Hippocampal formation (tissue), 2 donors: ENCODE measurements around the gene TBX5.

Experiments
- DNase-seq, 2 donors: peaks; one replicate each; lab custom pipeline; 2025; lab: John Stamatoyannopoulos, UW

Gene TBX5

DNA sequence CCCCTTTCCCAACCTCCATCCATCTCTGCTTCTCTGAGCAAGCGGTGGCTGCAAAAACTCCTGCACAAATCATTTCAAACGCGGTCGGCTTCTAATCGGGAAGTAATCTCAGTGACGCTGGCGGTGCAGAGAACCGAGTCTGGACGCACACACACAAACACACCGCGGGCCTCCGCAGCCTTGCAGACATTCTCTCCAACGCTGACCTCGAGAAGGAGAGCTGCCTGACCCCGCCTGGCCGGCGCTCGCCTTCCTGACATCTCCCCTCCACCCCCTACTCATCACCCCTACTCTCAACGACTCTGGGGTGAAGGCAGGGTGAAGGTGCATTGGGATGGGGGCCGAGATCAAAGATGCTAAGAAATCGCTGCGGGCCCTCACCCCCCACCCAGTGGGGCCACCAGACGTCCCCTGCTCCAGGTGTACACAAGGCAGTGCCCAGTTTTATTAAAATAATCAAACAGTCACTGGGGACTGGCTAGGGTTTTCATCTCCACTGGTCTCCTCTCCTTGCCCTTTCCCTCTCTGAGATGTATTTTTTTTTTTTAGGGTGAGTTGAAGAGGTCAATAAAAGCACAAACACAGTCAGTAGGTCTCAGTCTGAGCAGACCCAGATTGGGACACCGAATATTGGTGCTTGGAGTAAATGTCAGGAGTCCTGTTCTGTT, 506 bp upstream of the TBX5 start:
- no peak for DNase-seq

DNA sequence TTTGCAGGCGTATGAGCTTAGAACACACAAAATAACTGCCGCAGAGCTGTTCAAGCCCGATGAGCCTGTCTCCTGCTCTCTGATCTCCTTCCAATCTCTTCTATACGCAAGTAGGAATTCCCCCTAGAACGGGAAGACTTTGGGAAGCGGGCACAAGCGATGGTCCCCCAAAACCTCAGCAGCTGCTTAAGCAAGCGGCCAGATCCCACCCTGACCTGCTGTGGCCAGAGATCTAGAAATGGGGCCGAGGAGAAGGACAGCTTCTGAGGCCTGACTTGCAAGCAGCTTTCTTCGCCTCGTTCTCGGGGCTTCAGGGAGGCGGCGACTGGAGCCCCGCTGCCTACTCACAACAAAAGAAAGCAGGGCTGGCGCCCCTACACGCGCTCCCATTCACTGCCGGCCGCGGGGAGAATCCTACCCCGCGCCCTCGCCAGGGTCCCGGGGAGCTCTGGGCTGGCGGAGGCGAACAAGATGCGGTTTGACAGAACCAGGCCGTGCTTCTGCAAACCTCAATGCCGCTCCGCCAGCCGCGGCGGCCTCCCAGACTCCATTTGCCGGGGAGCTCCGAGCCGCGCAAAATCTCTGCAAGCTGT, 922 bp downstream of the TBX5 start:
- DNase-seq = no peak

DNA sequence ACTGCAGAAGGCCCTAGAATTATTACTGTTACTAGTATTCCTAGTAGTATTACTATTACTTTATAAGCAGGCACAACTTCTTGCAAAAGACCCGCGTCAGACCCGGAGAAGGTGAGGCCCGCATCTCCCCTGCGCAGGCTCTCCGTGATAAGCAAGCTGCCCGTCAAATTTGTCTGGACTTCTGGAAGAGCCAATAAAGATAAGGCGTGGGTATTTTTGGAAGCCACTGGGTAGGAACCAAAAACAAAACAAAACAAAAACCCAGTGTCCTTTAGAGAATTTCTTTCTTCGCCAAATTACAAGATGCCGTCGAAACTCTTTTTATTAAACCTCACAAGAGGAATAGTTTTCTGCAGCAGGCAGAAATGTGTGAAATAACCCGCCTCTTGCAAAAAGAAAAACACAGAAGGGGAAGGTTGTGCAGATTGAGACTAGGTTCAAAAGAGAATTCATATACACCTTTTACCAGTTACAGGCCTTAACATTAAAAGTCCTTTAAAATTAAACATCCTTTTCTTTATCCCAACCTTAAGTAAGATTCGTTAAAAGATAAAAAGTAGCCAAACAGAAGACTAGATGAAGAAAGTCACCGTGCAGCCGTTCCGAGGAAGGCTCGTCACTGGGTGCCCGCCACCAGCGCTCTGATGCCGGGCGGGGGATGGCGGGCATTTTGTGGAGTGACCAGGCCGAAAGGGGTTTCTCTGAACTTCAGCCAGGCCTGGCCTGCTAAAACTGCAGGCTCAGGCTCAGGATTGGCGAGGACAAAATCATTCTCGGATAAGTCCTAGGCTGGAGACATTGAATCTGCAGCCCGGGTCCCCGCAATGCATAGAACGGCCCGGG, 1.6 kb downstream of the TBX5 start:
- DNase-seq = no peak

DNA sequence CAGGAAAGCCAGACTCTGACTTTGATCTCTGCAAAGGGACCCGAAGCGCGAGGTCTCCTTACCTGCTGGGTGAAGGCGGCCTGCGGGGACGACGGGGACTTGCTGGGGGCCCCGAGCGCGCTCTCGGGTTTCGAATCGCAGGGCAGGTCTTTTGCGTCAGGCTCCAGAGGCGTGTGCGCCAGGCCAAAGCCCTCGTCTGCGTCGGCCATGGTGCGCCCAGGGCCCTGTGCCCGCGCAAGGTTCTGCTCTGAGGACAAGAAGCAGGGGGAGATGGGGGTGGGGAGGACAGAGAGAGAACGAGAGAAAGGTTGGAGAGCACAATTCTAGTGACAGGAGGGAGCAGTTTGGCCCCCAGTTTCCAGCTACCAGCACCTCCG, 2.3 kb downstream of the TBX5 start:
- no peak for DNase-seq

DNA sequence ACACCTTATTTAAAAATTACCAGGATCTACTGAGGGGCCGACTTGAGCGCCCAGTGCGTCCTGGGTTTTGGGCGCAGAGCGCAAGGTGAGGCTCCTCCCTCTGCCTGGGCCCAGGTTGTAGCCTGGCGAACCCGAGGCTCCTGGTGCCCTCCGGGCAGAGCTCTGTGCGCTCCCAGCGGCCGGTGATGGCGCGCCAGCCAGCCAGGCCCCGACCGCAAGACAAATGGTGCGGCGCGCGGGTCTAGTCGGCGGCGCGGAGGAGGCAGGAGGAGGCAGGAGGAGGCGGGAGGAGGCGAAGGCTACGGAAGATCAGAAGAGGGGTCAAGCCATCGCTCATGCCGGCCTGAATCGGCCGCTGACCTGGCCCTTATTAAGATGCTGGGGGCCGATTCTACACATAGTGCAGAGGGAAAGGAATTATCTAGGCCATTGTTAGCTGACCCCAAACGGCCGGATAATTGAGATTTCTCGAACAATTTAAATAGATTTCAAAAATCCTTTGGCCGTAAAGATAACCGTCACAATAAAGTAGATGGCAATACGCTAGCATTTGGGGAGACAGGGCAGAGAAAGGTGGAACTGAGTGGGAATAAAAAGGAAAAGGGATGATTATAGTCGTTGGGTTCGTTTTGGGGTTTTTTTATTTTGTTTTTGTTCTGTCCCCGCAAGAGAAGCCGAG, 2.8 kb downstream of the TBX5 start:
- no peak for DNase-seq

DNA sequence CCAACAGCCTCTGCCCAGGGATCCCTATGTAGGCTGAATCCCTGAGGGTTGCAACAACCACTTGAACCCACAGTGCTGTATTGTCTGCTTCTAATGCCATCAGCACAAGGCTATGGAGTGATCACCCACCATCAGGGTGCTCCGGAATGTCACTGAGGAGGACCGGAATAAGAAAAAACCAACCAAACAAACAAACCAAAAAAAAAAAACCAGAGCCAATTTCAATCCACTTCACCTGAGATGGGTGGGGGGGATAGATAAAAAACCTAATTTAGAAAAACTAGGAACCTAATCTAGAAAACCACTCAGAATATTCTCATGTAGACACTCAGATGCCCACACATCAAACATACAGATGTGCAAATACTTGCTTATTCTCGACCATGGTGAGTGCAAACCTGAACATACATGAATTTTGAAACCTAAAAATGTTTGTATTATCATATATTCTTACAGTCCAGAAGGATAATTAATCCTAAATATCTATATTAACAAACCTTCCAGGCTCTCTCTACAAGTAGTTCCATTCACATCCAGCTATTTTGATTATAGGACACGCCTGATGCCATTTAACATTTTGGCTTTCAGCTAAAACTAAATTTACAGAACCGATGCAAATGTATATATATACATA, 3.7 kb downstream of the TBX5 start:
- no peak for DNase-seq

DNA sequence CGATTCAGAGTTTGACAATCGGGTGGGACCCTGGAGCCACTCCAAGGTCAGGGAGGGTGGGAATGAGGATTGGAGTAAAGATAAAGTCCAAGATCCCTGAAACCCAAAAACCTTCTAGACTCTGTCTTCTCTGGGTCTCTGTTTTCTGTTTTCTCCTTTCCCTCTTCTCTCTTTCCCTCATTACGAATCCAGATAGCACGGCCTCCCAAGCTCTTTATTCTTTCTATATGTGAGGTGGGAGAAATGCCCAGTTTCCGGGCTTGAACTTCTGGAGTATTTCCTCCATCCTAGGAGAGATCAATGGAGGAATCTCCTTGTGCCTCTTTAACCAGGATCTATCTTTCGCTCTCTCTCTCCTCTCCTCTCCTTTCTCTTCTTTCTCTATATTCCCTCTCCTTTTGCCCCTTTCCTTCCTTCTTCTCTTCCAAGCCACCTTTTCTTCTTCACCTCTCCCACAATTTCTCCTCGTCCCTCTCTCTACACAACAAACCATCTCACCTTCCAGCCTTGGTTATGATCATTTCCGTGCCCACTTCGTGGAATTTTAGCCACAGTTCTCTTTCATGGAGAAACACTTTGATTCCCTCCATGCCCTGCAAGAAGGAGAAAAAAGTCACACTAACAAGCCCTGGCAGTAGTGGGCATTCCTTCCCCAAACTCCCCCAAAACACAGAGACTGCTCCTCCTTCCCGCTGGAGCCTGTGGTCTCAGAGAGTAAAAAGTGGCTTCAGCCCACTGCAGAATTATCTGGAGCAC, 4.4 kb downstream of the TBX5 start:
- no peak for DNase-seq

DNA sequence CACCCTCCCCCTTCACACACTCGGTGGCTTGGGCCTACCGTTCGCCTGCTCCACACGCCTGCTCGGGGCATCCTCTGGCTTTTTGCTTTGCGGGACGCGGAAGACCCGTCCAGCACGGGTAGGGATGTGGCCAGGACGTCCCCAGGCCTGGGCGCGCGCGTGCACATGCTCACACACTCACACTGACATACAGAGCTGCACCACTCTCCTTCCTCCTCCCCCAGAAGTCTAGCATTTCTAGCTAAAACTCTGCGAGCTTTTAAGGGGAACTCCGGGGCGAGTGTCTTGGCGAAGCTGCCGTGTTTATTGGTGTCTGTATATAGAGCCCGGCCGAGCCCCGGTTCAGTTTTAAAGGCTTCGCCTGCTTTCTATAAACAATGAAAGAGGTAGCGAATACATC, 5.0 kb downstream of the TBX5 start:
- DNase-seq = no peak

DNA sequence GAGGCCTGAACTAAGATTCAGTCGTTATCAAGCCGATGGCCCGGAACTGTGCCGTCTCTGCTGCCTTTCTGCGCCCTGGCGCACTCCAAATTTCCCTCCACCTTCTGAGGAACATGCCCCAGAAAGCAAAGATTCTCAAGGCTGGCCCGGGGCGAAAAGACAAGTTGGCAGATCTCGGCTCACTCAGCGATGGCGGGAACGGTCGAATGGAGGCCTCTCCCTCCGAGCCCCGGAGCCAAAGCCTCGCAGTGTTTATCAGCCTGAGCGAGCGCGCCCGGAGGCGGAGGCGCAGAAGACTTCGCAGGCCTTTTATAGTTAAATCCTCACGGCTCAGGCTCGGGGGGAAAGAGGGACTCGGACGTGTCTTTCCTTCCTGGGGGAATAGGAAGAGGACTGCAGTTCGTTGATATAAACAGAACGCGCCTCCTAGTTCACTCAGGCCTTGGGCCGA, 5.6 kb downstream of the TBX5 start:
- no peak for DNase-seq

DNA sequence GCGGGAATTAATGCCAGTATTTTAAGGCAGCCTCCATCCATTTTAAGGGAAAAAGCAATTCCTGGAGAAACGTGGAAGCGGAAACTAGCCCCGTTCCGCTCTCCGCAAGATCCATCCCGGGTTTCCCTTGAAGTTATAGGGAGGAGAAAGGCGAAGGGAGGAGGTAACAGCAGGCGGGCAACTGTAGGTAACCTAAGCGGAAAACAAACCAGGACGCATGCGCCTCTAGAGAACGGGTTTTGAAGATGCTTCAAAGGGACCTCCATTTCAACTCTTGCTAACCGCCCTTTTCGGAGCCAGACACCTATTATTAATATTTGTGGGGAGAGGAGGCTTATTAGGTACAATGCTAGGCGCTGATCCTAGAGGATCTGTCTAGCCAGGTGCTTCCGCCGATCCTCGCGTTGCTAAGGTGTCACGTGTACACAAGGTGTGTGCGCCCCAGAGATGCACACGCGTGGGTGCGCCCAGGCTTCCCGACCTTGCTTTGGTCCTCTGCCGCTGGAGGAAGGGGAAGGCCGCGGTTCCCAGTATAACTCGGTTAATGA, 6.2 kb downstream of the TBX5 start:
- DNase-seq = no peak

DNA sequence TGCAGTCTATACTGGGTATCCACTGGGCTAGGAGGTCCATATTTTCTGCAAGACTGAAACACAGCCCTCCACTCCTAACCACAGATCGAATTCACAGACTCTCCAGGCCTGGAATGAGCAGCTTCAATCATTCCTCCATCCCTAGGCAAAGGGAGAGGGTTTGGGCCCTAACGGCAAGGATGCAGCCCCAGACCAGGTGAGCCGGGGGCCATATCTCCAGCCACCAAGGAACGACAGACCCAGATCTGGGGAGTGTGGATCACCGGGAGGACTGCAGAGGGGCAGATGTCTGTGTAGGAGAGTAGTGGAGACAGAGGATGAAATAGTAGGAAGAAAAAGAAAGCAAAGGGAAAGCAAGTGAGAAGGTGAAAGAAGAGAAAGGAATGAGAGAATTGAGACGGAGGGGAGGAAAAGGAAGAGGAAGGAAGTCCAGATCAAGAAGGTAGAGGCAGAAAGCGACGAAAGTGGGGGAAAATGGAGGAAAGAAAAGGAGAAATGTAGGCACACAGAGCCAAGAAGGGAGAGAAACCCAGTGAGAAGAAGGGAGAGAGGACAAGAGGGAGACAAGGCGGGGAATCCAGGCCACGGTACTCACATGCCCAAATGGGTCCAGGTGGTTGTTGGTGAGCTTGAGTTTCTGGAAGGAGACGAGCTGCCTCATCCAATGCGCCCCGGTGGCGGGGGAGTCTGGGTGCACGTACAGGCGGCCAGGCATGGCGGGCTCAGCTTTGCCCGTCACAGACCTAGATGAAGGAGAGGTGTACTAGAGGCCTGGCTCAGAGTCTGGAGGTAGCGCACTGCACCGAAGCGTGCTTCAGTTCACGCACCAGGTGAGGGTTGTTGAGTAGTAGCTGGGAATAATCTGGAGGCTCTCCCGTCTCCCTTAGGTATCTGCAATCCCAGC, 7.7 kb downstream of the TBX5 start:
- DNase-seq = no peak

DNA sequence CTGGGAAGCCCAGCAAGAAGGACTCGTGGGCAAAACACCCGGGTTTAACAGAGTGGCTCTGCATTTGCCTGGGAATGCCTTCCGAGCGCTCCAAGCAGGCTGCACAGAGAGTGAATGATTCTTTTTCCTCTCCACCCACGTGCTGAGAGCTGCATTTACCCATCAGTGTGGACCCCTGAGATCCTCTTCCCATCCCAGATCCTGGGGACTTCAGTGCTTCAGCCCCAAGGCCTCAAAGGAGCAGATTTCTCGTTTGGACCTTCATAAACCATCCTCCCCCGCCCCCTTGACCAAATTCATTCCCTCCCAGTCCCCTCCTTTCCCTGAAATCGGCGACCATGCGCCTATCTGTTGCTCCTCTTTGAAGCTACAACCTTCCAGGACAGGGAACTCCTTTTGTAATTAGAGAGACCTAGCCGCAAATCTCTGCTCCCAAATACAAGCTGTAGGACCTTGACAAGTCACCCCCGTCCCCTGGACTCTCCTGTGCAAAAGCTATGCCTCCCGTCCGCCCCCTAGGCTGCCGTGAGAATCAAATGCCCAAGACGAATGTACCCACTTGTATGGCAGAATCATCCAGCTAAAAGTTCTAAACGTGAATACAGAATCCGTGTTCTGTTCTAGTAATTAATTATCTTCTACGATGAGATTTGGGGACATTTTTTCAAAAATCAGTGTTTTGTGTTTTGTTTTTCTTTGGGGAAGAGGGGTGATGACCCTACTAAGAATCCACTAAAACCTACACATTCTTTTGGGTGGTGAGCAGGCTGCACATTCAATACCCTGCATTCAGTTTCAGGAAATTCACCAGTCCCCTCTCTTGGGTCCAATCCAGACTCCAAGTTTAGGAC, 8.8 kb downstream of the TBX5 start:
- DNase-seq = no peak

DNA sequence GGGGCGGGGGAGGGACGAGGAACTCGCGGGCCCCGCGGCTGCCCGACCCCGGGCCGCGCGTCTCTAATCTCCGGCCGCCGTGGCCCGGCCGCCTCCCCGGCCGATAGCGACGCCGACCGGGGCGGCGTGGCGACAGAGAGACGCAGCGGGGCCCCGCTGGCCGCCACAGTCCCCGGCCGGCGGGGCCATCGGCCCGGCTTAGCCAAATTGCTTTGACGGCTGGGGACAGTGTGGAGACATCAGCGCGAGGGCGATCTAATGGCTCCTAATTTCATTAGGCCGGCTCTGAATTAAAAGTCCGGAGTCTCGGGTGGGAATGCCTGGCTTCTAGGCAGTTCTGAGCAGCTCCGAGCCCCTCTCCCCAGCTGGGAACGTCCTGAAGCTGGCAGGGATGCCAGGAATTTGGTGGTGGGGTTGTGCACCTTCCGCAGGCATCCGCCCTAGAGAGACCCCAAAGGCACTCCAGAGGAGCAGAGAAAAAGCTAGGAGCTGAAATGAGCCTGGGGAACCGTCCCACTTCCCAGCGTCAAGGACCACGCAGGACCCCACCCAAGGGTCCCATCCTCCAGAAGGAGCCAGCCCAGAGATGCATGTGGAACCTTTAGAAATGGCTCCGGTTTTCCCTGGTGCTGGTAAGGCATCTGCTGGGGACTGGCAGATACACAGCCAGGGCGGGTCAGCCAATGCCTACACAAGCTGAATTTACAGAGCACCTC, 9.6 kb downstream of the TBX5 start:
- DNase-seq = no peak

DNA sequence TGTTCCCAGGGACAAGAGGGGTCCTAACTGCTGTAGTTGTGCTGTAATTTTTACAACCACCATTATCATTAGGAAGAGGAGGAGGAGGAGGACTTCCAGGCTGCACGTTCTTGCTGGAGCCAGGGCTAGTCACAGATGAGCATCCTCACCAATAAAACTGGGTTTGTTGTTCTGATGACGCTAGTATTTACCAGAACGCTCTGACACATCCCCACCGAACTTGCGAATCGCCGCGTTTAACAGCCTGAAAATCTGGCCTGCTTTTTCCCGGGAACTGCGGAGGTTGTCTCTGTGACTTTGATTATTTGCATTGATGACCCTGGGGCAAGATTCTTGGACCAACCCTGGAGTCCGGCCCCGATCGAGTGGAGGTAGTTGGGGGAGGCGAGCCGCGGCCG, 10.2 kb downstream of the TBX5 start:
- no peak for DNase-seq

DNA sequence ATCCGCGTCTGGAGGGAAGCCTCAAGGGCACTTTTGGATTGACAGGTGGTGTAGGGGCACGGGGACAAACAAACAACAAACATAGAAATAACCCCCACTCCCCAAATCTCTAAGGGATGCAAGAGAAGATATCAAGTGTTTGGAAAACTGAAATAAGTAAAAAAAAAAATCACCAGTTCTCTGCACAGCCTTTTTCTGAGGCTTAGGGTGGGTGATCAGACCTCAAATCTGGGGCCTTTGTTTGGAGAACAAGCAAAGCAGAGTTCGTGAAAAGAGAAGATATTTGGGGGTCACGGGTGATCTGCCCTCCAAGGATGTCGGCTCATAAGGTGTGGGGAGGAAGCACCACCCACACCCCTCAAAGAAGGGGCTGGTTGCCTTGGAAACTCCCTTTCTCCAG, 10.7 kb downstream of the TBX5 start:
- DNase-seq = no peak

DNA sequence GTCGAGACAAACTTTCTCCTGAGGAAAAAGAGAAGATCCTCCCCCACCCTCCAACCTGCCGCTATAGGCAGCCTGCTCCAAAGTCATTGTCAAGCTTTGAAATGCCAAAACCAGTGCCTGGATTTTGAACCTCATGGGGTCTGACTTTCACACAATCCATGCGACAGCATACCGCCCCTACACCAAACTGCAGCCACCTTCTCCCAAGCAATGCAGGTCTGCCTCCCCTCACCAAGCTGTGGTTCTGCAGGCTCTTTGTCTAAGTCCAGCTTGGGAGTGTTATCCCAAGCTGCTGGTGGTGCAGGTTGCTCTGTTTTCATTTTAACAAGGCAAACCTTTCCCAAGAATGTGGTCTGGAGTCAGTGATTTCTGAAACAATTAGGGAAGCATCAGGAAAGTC, 12.4 kb downstream of the TBX5 start:
- no peak for DNase-seq

DNA sequence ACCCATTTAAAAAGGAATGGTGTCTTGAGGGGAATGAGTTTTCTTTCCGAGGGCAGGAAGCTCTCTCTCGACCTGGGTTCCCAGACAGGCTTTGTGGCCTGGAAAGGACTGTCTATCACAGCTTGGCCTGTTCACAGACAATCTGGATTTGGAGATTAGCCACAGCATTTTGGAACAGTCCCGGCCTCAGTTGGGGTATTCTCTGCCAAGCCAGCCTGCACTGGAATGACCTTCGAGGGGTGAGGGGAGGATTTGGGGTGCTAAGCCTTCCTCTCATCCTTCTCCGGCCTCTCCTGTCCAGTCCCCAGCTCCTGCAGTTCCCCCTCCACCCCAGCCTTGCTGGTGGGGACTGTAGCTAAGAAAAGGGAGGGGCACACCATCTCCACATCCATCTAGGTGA, 13.0 kb downstream of the TBX5 start:
- no peak for DNase-seq

DNA sequence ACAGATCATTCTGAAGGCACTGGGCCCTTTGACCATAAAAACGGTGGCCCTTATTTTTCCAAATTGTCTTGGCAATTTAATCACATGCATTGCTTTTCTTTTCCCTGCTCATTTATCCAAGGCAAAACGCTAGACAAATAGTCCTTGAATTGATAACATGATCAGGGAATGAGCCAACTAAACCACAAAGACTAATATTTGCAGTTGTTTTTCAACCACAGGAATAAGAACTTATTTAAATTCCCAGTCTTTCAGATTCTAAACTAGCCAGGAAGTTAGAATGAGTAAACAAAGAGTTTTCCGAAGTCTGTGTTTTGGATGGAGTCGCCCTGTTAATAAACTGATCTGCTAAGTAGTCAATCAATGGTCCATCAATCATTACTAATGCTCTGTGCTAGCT, 14.9 kb downstream of the TBX5 start:
- no peak for DNase-seq
